Retinal pigment epithelial cell (primary cell): Measurements from ENCODE around the gene OR6C4.
"Not testable (repeated sequence)": the region's sequence is repeated elsewhere in the genome, so short reads cannot be mapped to it uniquely, and the experiment has no call there.

Experiments
- DNase-seq: peaks from one replicate; pipeline ENCODE4 v3.0.0-alpha.2; 2010; ENCODE audit warnings: low read depth
- H3K4me3 ChIP-seq: 2 replicates; pipeline ENCODE4 v1.5.1; 2011; ENCODE audit warnings: mild to moderate bottlenecking, low read length, control low read depth, moderate library complexity
- CTCF ChIP-seq: conservative IDR thresholded peaks from 2 replicates; pipeline ENCODE4 v1.5.1; 2011; ENCODE audit warnings: low read depth, low read length, control low read depth, inconsistent platforms

Gene OR6C4

GRCh38 chr12:55549302-55549701 is at the start of gene OR6C4:
TSS of gene OR6C4 (plus strand) at chr12:55549602. CDS start at chr12:55551227, 1,625 bp downstream.
- DNase-seq: no peak
- H3K4me3 ChIP-seq: no peak within 1 kb of the TSS

GRCh38 chr12:55499810-55500252 is 49.6 kb upstream of the OR6C4 start:
- no peak for TF ChIP-seq CTCF
- no peak for DNase-seq
- no peak overlapping the region for H3K4me3 ChIP-seq

More at GRCh38 chr12:55549302-55549701, at the start of gene OR6C4:
- TF ChIP-seq CTCF: no peak

GRCh38 chr12:55501601-55502000 is 47.8 kb upstream of the OR6C4 start:
- no peak for DNase-seq

GRCh38 chr12:55515696-55516095 is 33.7 kb upstream of the OR6C4 start:
- H3K4me3 ChIP-seq: no peak overlapping the region
- no peak for DNase-seq
- no peak for TF ChIP-seq CTCF

More at GRCh38 chr12:55501601-55502000, 47.8 kb upstream of the OR6C4 start:
- H3K4me3 ChIP-seq: no peak overlapping the region
- no peak for TF ChIP-seq CTCF

- no peak overlapping the region for H3K4me3 ChIP-seq
- no peak for DNase-seq
- no peak for TF ChIP-seq CTCF
Measured at GRCh38 chr12:55516391-55516790, 33.0 kb upstream of the OR6C4 start.

GRCh38 chr12:55548235-55548634 is 1.2 kb upstream of the OR6C4 start:
- DNase-seq, H3K4me3 ChIP-seq: not testable (repeated sequence)

GRCh38 chr12:55548756-55549155 is 646 bp upstream of the OR6C4 start:
- DNase-seq: no peak
- no peak overlapping the region for H3K4me3 ChIP-seq
- TF ChIP-seq CTCF: no peak

- no peak for DNase-seq
- TF ChIP-seq CTCF: no peak
- H3K4me3 ChIP-seq: no peak overlapping the region
Measured at GRCh38 chr12:55554296-55554695, 4.9 kb downstream of the OR6C4 start.

GRCh38 chr12:55570060-55570459 is 20.7 kb downstream of the OR6C4 start:
- H3K4me3 ChIP-seq, DNase-seq: not testable (repeated sequence)

GRCh38 chr12:55570689-55571088 is 21.3 kb downstream of the OR6C4 start:
- not testable (repeated sequence) for H3K4me3 ChIP-seq, DNase-seq
